Measurements from ENCODE around the gene RPS6KB1. TPM values are rescaled to one million over a fixed set of nuclear protein-coding genes. Genes with fewer than 3 reads are reported as not detected.

Gene RPS6KB1
- total and polyA plus RNA-seq, 9 of the 15 experiments (the other 6 are each of a cell fraction or from before 2014, with no cell fraction given) = 8.8 to 60.7 (median 35.1) TPM

DNA sequence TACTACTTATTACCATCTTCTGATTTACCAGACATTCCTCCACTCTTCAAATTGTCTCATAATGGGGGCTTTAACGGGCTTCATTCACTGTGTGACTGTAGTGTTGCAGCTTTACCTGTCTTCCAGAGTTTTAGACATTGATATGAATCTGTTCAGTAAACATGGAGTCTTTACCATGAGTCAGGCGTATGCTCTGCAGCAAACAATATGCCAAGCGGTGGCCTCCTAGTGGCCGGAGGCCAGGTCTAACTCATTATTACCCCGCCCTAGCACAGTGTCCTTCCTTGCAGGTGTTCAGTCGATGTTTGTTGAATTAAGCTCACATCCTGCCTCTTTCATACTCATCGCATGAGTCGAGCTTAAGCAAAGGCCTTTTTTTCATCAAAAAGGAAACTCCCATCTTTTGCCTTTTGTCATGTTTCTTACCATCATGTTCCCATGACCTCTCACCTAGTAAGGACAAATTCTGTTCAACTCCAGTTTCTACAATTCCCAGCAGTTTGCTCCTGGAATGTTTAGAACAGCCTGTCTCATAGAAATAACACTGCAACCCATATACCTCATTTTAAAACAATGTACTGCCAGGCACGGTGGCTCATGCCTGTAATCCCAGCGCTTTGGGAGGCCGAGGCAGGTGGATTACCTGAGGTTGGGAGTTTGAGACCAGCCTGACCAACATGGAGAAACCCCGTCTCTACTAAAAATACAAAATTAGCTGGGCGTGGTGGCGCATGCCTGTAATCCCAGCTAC lies 39.6 kb upstream of the RPS6KB1 start (continued):
- TF ChIP-seq, protein P1, sequence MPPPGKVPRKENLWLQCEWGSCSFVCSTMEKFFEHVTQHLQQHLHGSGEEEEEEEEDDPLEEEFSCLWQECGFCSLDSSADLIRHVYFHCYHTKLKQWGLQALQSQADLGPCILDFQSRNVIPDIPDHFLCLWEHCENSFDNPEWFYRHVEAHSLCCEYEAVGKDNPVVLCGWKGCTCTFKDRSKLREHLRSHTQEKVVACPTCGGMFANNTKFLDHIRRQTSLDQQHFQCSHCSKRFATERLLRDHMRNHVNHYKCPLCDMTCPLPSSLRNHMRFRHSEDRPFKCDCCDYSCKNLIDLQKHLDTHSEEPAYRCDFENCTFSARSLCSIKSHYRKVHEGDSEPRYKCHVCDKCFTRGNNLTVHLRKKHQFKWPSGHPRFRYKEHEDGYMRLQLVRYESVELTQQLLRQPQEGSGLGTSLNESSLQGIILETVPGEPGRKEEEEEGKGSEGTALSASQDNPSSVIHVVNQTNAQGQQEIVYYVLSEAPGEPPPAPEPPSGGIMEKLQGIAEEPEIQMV (tag; conservative IDR thresholded peaks at IDR 0.05; ENCODE audit: low read depth) = 0 out of 2 replicates have a peak, but pooled peaks have one; percentile 11
- TF ChIP-seq CBX5 (IDR thresholded peaks at IDR 0.05; ENCODE audit: borderline replicate concordance, low read depth) (no peak), TCFL5 (CRISPR knock-in tag; conservative IDR thresholded peaks at IDR 0.05) (no peak), BRF1 (IDR thresholded peaks at IDR 0.05; ENCODE audit: borderline replicate concordance, extremely low read depth, insufficient read length) (no peak), GATAD2B (IDR thresholded peaks at IDR 0.05; ENCODE audit: borderline replicate concordance) (0 out of 2 replicates have a peak, but pooled peaks have one; percentile 36), EWSR1 (IDR thresholded peaks at IDR 0.05; ENCODE audit: borderline replicate concordance, low read depth, partially characterized antibody) (peak; percentile 76), RHOXF2B (CRISPR knock-in tag; conservative IDR thresholded peaks at IDR 0.05) (no peak), SRSF7 (optimal IDR thresholded peaks at IDR 0.05; ENCODE audit: low read depth, low read length) (no peak)
- TF ChIP-seq, protein P2, sequence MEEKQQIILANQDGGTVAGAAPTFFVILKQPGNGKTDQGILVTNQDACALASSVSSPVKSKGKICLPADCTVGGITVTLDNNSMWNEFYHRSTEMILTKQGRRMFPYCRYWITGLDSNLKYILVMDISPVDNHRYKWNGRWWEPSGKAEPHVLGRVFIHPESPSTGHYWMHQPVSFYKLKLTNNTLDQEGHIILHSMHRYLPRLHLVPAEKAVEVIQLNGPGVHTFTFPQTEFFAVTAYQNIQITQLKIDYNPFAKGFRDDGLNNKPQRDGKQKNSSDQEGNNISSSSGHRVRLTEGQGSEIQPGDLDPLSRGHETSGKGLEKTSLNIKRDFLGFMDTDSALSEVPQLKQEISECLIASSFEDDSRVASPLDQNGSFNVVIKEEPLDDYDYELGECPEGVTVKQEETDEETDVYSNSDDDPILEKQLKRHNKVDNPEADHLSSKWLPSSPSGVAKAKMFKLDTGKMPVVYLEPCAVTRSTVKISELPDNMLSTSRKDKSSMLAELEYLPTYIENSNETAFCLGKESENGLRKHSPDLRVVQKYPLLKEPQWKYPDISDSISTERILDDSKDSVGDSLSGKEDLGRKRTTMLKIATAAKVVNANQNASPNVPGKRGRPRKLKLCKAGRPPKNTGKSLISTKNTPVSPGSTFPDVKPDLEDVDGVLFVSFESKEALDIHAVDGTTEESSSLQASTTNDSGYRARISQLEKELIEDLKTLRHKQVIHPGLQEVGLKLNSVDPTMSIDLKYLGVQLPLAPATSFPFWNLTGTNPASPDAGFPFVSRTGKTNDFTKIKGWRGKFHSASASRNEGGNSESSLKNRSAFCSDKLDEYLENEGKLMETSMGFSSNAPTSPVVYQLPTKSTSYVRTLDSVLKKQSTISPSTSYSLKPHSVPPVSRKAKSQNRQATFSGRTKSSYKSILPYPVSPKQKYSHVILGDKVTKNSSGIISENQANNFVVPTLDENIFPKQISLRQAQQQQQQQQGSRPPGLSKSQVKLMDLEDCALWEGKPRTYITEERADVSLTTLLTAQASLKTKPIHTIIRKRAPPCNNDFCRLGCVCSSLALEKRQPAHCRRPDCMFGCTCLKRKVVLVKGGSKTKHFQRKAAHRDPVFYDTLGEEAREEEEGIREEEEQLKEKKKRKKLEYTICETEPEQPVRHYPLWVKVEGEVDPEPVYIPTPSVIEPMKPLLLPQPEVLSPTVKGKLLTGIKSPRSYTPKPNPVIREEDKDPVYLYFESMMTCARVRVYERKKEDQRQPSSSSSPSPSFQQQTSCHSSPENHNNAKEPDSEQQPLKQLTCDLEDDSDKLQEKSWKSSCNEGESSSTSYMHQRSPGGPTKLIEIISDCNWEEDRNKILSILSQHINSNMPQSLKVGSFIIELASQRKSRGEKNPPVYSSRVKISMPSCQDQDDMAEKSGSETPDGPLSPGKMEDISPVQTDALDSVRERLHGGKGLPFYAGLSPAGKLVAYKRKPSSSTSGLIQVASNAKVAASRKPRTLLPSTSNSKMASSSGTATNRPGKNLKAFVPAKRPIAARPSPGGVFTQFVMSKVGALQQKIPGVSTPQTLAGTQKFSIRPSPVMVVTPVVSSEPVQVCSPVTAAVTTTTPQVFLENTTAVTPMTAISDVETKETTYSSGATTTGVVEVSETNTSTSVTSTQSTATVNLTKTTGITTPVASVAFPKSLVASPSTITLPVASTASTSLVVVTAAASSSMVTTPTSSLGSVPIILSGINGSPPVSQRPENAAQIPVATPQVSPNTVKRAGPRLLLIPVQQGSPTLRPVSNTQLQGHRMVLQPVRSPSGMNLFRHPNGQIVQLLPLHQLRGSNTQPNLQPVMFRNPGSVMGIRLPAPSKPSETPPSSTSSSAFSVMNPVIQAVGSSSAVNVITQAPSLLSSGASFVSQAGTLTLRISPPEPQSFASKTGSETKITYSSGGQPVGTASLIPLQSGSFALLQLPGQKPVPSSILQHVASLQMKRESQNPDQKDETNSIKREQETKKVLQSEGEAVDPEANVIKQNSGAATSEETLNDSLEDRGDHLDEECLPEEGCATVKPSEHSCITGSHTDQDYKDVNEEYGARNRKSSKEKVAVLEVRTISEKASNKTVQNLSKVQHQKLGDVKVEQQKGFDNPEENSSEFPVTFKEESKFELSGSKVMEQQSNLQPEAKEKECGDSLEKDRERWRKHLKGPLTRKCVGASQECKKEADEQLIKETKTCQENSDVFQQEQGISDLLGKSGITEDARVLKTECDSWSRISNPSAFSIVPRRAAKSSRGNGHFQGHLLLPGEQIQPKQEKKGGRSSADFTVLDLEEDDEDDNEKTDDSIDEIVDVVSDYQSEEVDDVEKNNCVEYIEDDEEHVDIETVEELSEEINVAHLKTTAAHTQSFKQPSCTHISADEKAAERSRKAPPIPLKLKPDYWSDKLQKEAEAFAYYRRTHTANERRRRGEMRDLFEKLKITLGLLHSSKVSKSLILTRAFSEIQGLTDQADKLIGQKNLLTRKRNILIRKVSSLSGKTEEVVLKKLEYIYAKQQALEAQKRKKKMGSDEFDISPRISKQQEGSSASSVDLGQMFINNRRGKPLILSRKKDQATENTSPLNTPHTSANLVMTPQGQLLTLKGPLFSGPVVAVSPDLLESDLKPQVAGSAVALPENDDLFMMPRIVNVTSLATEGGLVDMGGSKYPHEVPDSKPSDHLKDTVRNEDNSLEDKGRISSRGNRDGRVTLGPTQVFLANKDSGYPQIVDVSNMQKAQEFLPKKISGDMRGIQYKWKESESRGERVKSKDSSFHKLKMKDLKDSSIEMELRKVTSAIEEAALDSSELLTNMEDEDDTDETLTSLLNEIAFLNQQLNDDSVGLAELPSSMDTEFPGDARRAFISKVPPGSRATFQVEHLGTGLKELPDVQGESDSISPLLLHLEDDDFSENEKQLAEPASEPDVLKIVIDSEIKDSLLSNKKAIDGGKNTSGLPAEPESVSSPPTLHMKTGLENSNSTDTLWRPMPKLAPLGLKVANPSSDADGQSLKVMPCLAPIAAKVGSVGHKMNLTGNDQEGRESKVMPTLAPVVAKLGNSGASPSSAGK (IDR thresholded peaks at IDR 0.05) = peak; percentile 68
- TF ChIP-seq, protein P3, sequence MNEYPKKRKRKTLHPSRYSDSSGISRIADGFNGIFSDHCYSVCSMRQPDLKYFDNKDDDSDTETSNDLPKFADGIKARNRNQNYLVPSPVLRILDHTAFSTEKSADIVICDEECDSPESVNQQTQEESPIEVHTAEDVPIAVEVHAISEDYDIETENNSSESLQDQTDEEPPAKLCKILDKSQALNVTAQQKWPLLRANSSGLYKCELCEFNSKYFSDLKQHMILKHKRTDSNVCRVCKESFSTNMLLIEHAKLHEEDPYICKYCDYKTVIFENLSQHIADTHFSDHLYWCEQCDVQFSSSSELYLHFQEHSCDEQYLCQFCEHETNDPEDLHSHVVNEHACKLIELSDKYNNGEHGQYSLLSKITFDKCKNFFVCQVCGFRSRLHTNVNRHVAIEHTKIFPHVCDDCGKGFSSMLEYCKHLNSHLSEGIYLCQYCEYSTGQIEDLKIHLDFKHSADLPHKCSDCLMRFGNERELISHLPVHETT (CRISPR knock-in tag; conservative IDR thresholded peaks at IDR 0.05 in 1 of 2, IDR thresholded peaks at IDR 0.05 in 1 of 2) = 0 out of 4 replicates have a peak, but pooled peaks of 1 of the 2 experiments have one; percentile 30
